IMR-90 (cell line): ENCODE results near the gene CDK11A.
"Not testable (repeated sequence)": the region's sequence is repeated elsewhere in the genome, so short reads cannot be mapped to it uniquely, and the experiment has no call there.

Source experiments
- NFE2L2 ChIP-seq: fragments of 150-350 bp; IDR thresholded peaks from 2 replicates; pipeline ENCODE4 v1.6.1; 2016; ENCODE audit warnings: low read depth, mild to moderate bottlenecking, low read length
- POLR2A ChIP-seq: IDR thresholded peaks from 2 replicates; pipeline ENCODE4 v1.6.1; 2012; ENCODE audit warnings: mild to moderate bottlenecking, low read depth, low read length
- RFX5 ChIP-seq: IDR thresholded peaks from 2 replicates; pipeline ENCODE4 v1.8.0; 2012; ENCODE audit warnings: low read depth, mild to moderate bottlenecking, low read length, moderate library complexity
- TF ChIP-seq, protein P1 (sequence below): conservative IDR thresholded peaks from 2 replicates; pipeline ENCODE4 v1.5.1; 2012; ENCODE audit warnings: mild to moderate bottlenecking, low read depth, low read length, improper control_type of control experiment
- TF ChIP-seq, protein P2 (sequence below): fragments of 150-350 bp; IDR thresholded peaks from 2 replicates; pipeline ENCODE4 v1.6.1; 2016; ENCODE audit warnings: low read depth, mild to moderate bottlenecking, low read length, moderate library complexity, borderline replicate concordance

DNA sequence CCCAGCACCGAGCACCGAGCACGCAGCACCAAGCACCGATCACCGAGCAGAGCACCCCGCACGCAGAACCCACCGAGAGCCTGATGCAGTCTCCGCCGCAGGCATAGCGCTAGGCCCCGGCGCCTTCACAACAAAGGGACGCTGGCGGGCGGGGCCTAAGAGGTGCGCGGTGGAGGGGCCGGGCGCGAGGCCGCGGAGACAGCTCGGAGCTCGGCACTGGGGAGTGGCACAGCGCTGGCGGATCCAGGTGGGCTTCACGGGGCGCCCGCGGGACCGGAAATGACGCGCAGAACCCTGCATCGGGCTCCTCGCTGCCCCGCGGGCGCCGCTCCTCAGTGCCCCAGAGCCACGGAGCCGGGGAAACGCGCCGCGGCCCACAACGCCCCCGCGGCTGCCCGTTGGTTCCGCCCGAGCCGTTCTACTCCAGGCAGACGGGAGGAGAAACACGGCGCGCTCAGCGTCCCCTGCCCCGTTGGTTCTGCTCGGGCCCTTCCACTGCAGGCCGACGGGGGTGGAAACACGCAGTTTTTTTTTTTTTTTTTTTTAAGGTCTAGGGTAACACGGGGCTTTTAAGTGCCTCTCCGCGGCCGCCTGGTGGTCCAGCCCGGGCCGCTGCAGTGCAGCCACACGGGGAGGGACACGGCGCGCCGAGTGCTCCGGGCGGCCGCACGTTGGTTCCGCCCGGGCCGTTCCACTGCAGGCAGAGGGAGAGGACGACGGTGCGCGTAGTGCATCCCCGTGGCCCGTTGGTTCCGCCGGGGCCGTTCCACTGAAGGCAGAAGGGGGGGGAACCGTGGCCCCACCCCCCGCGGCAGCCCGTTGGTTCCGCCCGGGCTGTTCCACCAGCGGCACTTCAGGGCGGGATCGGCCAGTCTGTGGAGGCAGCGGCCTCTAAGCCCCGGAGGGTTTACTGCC, 21.8 kb upstream of the CDK11A start:
- TF ChIP-seq, protein P1, sequence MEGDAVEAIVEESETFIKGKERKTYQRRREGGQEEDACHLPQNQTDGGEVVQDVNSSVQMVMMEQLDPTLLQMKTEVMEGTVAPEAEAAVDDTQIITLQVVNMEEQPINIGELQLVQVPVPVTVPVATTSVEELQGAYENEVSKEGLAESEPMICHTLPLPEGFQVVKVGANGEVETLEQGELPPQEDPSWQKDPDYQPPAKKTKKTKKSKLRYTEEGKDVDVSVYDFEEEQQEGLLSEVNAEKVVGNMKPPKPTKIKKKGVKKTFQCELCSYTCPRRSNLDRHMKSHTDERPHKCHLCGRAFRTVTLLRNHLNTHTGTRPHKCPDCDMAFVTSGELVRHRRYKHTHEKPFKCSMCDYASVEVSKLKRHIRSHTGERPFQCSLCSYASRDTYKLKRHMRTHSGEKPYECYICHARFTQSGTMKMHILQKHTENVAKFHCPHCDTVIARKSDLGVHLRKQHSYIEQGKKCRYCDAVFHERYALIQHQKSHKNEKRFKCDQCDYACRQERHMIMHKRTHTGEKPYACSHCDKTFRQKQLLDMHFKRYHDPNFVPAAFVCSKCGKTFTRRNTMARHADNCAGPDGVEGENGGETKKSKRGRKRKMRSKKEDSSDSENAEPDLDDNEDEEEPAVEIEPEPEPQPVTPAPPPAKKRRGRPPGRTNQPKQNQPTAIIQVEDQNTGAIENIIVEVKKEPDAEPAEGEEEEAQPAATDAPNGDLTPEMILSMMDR = not testable (repeated sequence)
- TF ChIP-seq, protein P2, sequence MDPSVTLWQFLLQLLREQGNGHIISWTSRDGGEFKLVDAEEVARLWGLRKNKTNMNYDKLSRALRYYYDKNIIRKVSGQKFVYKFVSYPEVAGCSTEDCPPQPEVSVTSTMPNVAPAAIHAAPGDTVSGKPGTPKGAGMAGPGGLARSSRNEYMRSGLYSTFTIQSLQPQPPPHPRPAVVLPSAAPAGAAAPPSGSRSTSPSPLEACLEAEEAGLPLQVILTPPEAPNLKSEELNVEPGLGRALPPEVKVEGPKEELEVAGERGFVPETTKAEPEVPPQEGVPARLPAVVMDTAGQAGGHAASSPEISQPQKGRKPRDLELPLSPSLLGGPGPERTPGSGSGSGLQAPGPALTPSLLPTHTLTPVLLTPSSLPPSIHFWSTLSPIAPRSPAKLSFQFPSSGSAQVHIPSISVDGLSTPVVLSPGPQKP = not testable (repeated sequence)
- TF ChIP-seq POLR2A, NFE2L2, RFX5: not testable (repeated sequence)
